IPS-NIHi11 (cell line): ENCODE measurements around the gene DENND5A.
"Not testable (repeated sequence)": the region's sequence is repeated elsewhere in the genome, so short reads cannot be mapped to it uniquely, and the experiment has no call there.

Experiments
- DNase-seq: peaks from one replicate; pipeline ENCODE4 v3.0.0; 2012; ENCODE audit warnings: mixed read lengths, low spot score

DENND5A gene

GRCh38 chr11:9210922-9211320 lies 54.2 kb downstream of the DENND5A start:
- no peak for DNase-seq

- DNase-seq: no peak
These were observed 54.8 kb downstream of the DENND5A start for GRCh38 chr11:9210224-9210921.

- not testable (repeated sequence) for DNase-seq
These were observed 55.5 kb downstream of the DENND5A start for GRCh38 chr11:9209604-9210003.

GRCh38 chr11:9208726-9209501 lies 56.2 kb downstream of the DENND5A start:
- no peak for DNase-seq

- DNase-seq: no peak
These were observed 57.9 kb downstream of the DENND5A start for GRCh38 chr11:9207229-9207628.

GRCh38 chr11:9206496-9206895 lies 58.7 kb downstream of the DENND5A start:
- no peak for DNase-seq

- DNase-seq: no peak
These were observed 61.3 kb downstream of the DENND5A start for GRCh38 chr11:9203691-9204311.

GRCh38 chr11:9201372-9202162 lies 63.6 kb downstream of the DENND5A start:
- no peak for DNase-seq

GRCh38 chr11:9200471-9200870 lies 64.7 kb downstream of the DENND5A start:
- DNase-seq: no peak

GRCh38 chr11:9193316-9193715 lies 71.8 kb downstream of the DENND5A start:
- DNase-seq: no peak

GRCh38 chr11:9192561-9192960 lies 72.6 kb downstream of the DENND5A start:
- no peak for DNase-seq

GRCh38 chr11:9190326-9191016 lies 74.7 kb downstream of the DENND5A start:
- not testable (repeated sequence) for DNase-seq

- DNase-seq: not testable (repeated sequence)
These were observed 76.3 kb downstream of the DENND5A start for GRCh38 chr11:9188860-9189259.

- no peak for DNase-seq
These were observed 77.5 kb downstream of the DENND5A start for GRCh38 chr11:9187616-9188015.

GRCh38 chr11:9184516-9184915 lies 80.6 kb downstream of the DENND5A start:
- DNase-seq: no peak

GRCh38 chr11:9182180-9182871 lies 82.8 kb downstream of the DENND5A start:
- DNase-seq: no peak

GRCh38 chr11:9180784-9181183 lies 84.4 kb downstream of the DENND5A start:
- no peak for DNase-seq

- no peak for DNase-seq
These were observed 86.0 kb downstream of the DENND5A start for GRCh38 chr11:9179141-9179540.

GRCh38 chr11:9178716-9179115 lies 86.4 kb downstream of the DENND5A start:
- DNase-seq: no peak

- DNase-seq: no peak
These were observed 87.6 kb downstream of the DENND5A start for GRCh38 chr11:9177438-9178091.
